Heart left ventricle (tissue), 13 donors: ENCODE data around the gene ROPN1L.

Source experiments
- POLR2A ChIP-seq, 2 donors: fragments of 450-650 bp; IDR thresholded peaks; one replicate each; pipeline ENCODE4 v1.6.1; 2017; ENCODE audit warnings: antibody characterized with exemption in 2 of 2, mild to moderate bottlenecking in 2 of 2, moderate library complexity in 2 of 2
- TF ChIP-seq, protein P1 (sequence below), 12 donors: fragments of 200-600 bp; sonication (generic) in 4 of 12; IDR thresholded peaks; one replicate each; pipeline versions ENCODE4 v1.5.0 to v1.8.0; 2018 to 2022; ENCODE audit warnings: antibody characterized with exemption in 12 of 12, mild to moderate bottlenecking in 5 of 12
- donor health status: ischemic (EF 13 %, LVEDD 7.1; RV severe dilation, severe dysfunction).
- donor health status: DM: no; HTN: yes; CAD: no.
- donor health status: DM: no; HTN: no; CAD: no.
- donor health status: ischemic (EF 25% LVEDD 6.9; RV normal size, moderate dysfunction).
- donor health status: ischemic (EF 25% LVEDD 5.7; RV mildly dilated, moderate dysfunction).
- donor health status: ischemic (EF 35%, LVEDD 5.7; RV mildly dilated, moderate dysfunction).
- donor health status: nonischemic (EF 11% LVEDD 7.7; RV severe dilation, severe dysfunction).
- donor health status: DM: yes; HTN: yes; CAD: no.
- donor health status: PGD.
- donor health status: ischemic (EF 29% LVEDD 5.4; RV normal size, mild dysfunction).
- donor health status: nonischemic (EF 23%, LVEDD 6.1; RV moderate dilation, normal function).

DNA sequence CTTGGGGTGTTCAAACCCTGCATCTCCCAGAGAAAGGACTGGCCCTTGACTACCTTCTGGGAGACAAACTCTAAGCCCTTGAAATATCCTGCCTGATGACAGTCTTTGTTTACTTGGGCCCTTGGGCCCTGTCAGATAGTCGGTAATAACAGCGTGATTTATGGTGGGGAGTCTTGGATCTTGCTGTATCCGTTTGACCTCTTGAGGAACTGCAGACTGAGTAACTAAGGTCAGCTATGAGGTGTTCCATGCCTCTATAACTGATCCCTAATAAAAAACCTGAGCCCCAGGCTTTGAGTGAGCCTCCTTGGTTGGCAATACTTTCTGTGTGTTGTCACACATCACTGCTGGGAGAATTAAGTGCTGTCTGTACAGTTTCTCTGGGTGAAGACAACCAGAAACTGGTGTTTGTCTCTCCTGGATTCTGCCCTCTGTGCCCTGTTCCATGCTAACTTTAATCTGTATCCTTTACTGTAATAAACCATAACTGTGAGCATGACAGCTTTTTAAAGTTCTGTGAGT lies 66.0 kb downstream of the ROPN1L start:
- TF ChIP-seq, protein P1, sequence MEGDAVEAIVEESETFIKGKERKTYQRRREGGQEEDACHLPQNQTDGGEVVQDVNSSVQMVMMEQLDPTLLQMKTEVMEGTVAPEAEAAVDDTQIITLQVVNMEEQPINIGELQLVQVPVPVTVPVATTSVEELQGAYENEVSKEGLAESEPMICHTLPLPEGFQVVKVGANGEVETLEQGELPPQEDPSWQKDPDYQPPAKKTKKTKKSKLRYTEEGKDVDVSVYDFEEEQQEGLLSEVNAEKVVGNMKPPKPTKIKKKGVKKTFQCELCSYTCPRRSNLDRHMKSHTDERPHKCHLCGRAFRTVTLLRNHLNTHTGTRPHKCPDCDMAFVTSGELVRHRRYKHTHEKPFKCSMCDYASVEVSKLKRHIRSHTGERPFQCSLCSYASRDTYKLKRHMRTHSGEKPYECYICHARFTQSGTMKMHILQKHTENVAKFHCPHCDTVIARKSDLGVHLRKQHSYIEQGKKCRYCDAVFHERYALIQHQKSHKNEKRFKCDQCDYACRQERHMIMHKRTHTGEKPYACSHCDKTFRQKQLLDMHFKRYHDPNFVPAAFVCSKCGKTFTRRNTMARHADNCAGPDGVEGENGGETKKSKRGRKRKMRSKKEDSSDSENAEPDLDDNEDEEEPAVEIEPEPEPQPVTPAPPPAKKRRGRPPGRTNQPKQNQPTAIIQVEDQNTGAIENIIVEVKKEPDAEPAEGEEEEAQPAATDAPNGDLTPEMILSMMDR (IDR thresholded peaks at IDR 0.05), result no peak
- TF ChIP-seq POLR2A (IDR thresholded peaks at IDR 0.05), result no peak
